SK-N-MC (cell line): ENCODE data around the gene KCNG2.

Source experiments
- EZH2 ChIP-seq: fragments of 200-600 bp; sonication (generic); IDR thresholded peaks from one replicate; pipeline ENCODE4 v1.6.1; 2017; ENCODE audit warnings: antibody characterized with exemption
- FOXP2 ChIP-seq: optimal IDR thresholded peaks from 2 replicates; pipeline ENCODE3; 2011; ENCODE audit warnings: mild to moderate bottlenecking, moderate library complexity; ENCODE audit not compliant: insufficient read depth; ENCODE audit errors: extremely low read length, control extremely low read depth
- POLR2AphosphoS5 ChIP-seq: IDR thresholded peaks from 2 replicates; pipeline ENCODE4 v1.6.1; 2012; ENCODE audit warnings: mild to moderate bottlenecking, low read depth, low read length, borderline replicate concordance

GRCh38 chr18:79819064-79819967 is 21.6 kb downstream of the KCNG2 start:
- TF ChIP-seq POLR2AphosphoS5 (no peak), EZH2 (no peak), FOXP2 (no peak)
